NCI-H1048 (cell line): ENCODE measurements around the gene DDX3X.
A peak's percentile ranks its signal among the peaks of the same experiment; 100 is the strongest.
"Not testable (repeated sequence)": the region's sequence is repeated elsewhere in the genome, so short reads cannot be mapped to it uniquely, and the experiment has no call there.

Experiments used
- DNase-seq: peaks from one replicate; lab custom pipeline; 2025; lab: John Stamatoyannopoulos, UW

The DDX3X gene

DNA sequence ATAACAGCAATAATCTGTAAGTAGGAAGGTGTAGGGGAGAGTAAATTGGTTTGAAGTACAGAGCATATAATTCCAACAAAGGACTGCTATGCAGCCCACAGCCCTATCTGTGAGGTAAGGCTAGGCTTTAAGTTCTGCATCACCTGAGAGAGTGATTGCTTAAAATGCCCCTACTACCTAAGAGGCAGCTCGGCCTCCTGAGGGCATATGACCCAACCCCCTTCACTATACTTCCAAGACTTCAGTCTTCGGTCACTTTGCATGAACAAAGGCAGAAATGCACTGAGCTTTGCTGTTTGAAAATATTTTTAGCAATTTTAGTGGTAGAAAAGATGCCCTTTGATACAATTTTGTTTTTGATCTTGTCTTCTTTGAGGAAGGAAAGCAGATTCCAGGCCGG, 4.9 kb upstream of the DDX3X start:
- DNase-seq = no peak

DNA sequence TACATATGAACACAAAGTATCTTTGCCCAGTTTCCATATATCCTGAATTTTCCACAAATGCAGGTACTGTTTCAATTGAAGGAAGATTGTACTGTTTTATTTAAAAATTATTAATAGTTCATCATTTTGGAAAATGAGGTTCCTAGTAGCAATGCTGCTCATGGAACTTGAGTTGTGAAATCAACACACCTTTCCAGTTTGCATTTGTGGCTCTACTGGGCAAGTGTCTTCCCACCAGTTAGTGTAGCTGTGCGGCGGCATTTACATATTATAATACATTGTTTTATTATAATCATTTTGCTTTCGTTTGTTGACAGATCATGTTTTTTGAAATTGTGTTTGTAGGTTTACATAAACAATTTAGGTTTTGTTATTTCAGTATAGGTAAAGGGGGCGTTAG, 2.0 kb upstream of the DDX3X start:
- DNase-seq = no peak

DNA sequence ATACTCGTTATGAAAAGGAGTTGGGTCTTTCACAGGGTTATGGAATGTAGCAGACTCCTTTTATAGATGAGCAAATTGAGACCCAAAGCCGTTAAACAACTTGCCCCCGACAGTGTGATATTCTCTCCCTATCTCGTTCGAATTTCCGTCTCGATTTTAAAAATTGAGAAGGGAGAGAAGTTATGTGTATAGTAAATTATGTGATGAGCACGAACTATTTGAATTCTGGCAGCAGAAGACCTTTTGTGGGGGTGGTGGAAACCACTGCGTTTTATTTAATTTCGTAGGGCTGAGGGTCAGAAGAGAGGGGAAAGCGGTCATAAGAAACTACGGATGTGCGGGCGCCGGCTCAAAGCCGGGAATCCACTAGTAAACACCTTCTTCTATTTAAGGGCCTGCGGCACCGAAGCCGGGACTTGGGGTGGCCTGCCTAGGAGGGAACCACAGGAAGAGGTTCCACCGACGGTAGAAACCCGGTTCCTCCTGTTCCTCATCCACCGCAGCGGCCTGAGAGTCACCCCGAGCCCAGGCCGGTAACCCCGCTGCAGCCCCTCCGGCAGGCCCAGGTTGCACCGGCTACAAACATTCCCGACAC, 1.5 kb upstream of the DDX3X start:
- DNase-seq = no peak

DNA sequence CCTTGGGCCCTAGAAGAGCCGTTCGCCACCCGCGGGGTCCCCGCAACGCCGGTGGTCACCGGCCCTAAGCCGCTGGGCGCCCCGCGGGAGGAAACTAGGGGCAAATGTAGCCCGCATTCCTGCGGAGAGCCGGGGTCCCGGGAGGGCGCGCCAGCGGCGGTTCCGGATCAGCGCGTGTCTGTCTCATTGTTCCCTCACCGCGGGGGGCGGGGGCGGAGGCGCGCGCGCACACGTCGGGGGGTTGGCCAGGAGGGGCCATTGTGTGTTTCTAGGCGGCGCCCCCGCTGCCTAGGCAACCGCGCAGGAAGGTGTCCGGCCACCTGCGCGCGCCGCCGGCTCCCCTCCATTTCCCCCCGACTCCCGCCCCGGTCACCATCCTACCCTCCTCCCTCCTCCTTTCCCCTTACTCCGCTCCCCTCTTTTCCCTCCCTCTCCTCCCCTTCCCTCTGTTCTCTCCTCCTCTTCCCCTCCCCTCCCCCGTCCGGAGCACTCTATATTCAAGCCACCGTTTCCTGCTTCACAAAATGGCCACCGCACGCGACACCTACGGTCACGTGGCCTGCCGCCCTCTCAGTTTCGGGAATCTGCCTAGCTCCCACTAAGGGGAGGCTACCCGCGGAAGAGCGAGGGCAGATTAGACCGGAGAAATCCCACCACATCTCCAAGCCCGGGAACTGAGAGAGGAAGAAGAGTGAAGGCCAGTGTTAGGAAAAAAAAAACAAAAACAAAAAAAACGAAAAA, 789 bp upstream of the DDX3X start:
- peak; percentile 98 for DNase-seq

DNA sequence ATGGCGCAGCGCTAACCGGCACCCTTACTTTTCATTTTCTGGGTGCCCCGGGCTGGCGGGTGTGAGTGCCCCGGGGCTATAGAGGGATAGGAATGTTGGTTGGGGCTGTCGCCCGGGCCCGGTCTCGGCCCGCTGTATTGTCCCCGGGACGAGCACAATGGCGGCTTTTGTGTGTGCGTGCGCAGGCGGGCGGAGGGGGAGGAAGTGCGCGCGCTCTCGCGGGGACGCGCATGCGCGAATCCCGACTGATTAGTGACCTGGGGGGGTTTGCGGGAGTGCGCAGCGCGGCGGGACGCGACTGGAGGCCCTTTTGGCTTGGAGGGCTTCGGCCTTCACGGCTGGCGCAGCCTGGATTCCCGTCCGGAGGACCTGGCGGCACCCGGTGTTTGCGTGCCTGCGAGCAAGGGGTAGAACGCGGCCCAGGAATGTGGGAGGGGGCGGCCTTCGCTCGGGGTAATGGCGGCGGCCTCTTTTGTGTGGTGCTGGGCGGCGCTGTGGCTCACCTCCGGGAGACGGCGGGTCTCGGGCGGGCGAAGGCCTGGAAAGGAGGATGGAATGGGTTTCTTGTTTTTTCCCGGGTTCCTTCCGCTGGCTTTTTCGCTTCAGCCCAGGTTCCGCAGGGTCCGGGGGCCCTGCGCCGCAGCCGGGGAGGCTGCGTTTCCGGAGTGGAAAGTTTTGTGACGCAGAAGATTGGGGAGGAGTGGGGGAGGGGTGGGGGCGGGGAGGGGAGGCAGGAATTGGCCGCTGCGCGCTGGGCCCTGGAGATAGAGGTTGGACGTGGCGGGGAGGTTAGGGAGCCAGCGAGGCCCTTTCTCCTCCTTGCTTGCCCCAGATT, 618 bp downstream of the DDX3X start:
- DNase-seq = peak; percentile 54

DNA sequence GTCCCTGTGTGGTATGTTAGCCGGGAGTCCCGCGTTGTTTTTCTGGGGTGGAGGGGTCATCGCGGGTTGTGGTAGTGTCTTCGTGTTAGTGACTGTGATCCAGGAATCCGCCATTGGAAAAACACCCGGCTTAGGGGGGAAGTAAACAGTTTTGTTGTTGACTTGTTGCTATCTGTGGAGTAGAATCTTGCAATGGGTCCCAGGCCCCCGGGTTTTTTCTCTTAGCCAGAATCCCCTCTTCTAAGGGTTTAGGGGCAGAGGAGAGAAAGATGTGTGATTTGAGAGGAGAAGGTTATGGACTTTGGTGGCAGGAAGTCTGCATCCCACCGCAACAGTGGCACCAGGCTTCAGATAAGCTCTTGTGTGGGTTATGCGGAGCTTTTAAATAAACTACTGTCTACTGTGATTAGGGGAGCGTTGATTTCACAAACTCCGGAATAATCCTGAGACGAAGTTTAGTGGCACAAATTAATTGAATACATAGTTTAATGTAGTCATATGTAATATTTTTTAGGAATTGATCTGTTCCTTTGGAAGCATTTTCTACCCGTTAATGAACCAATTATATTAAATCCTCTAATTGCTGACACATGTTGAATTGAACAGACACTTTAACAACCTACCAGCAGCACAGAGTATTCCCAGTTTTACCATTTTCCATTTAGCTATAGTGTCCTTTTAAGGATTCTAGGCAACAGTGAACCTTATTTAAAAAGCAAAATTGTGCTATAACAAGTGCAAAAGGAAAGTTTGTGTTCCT, 1.4 kb downstream of the DDX3X start:
- no peak for DNase-seq

DNA sequence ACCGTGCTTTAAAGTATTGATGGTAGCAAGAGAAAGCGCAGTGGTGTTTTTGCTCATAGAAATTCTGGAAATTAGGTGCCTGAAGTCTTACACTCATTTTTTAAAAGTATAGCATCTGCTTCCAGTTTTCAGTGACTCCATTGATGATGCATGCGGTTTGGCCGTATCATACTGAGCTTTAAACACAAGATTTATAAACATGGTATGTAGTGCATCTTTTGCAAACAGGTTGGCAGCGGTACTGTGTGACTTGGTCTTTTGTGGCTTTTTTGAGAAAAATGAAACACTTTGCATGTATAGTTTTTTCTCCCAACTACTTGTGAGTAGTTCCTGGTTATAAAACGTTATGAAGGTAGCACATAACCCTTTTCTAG, 2.0 kb downstream of the DDX3X start:
- DNase-seq = no peak

DNA sequence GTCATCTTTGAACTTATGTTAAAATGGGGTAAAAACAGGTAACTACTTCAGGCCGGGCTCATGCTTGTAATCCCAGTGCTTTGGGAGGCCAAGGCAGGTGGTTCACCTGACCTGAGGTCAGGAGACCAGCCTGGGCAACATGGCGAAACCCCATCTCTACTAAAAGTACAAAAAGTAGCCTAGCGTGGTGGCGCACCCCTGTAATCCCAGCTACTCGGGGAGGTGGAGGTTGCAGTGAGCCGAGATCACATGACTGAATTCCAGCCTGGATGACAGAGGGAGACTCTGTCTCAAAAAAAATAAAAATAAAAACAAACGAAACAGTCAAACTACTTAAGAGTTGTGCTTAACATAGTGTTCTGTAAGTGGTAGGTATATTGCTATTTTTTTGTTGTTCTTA, 2.5 kb downstream of the DDX3X start:
- no peak for DNase-seq

DNA sequence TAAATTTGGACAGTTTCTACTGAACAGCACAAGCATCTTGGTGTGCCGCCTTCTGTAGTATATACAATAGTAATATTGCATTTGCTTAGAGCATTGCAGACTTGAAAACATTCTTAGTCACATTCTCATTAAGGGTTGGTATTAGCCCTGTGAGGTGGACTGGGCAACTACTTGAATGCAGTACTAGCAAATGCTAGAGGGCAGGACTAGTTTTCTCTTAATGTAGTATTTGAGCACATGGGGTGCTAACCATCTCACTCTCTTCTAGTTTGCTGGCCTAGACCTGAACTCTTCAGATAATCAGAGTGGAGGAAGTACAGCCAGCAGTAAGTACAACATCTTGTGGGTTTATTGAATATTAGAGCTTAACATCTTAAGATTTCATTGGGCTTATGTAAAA, 3.2 kb downstream of the DDX3X start:
- no peak for DNase-seq

DNA sequence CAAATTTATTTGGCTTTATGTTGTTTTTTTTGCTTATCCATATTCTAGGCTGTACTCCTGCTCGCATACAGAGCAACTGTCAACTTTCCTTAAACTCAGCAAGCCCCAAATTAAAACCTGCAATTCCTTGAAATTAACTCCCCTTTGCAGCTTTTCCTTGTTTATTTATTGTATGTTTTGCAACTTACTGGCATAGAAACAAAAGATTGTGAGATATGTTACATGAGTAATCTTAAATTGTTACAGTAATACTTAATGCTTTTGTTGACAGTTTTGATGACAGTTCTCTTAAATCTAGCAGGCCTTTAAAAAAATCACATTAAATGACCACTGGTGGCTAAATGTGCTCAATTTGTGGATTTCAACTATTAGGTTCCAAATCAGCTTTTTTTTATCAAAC, 4.5 kb downstream of the DDX3X start:
- no peak for DNase-seq

DNA sequence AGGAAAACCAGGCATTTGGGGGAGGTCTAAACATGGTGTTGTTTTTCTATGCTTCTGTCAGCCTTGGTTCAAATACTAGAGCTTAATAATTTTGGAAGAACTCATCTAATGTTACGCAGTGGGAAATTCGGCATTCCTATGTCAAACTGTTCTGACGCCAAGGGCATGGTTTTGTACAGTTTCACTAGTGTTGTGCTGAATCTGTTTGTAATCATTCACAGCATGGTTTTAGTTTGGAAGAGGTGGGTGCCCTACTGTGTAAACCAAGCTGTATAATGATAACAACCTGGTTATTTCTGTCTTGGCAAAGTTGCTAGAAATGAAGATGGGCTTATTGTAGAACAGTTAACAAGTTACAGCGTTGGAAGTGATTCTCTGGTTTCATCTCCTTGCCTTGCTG, 5.2 kb downstream of the DDX3X start:
- no peak for DNase-seq

DNA sequence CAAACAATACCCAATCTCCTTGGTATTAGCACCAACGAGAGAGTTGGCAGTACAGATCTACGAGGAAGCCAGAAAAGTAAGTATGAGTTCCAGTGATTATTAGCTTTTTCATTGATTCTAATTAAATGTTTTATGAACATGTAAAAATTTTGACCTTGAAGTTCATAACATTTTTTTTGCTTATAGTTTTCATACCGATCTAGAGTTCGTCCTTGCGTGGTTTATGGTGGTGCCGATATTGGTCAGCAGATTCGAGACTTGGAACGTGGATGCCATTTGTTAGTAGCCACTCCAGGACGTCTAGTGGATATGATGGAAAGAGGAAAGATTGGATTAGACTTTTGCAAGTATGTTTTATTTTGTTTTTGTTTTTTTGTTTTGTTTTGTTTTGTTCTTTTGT, 10.1 kb downstream of the DDX3X start:
- DNase-seq = no peak

DNA sequence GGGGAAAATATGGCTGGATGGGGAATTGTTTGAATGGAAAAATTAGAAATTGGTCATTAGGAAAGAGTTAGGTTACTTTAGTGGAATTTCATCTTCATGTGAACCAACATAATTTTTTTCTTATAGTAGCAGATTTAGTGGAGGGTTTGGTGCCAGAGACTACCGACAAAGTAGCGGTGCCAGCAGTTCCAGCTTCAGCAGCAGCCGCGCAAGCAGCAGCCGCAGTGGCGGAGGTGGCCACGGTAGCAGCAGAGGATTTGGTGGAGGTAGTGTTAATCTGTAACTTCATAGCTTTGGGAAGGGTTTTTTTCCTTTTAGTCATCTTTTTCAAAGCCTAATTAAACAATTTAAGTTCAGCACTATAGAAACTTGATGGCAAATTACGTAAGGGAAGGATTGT, 13.2 kb downstream of the DDX3X start:
- DNase-seq = no peak

DNA sequence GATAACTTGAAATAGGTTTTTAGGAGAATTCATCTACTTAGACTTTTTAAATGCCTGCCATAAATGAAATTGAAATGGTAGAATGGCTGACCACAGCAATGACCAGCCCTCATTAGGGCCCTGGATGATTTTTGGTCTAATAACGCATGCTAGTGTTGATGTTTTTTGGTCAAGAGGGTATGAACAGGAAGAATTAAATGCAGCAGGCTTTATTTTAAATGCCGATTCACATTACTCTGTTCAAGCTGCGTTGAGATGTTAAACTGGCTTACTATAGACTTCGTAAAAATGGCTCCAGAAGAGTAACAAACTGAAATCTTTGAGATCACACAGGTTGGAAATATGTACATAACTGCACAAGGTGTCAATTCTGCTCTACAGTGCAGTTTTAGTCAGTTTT, 14.6 kb downstream of the DDX3X start:
- no peak for DNase-seq

DNA sequence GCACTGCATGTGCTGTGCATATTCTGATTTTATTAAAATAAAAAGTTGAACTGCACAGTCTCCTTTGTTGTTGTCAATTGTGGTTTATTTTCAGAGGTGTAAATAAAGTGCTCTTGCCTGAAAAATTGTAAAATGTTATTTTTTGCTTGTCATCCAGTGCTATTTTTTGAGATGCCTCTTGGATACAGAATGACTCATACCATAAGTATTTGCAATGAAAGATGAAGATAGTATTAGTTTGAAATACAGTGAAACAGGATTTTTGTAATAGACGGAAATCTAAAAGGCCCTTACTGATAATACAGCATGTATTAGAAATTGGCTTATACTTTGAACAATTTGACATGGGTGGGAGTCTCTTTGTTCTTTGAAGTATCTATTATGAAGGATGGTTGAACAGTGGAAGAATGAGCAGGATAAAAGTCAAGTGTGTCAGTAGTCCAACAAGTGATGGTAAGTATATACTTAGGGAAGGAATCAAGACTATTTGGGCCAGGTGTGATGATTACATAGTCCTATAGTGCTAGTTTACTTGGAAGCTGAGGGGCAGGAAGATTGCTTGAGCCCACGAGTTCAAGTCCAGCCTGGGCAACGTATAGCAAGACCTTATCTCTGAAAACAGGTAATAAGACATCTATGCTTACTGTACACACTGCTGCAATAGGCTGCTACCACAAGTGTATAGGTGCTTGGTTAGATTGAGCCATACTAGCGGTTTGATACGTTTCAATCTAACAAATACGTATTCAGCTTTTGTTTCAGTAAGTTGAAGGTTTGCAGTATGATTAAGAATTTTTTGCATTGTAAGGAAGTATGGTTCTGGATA, 16.4 kb downstream of the DDX3X start:
- DNase-seq = no peak

DNA sequence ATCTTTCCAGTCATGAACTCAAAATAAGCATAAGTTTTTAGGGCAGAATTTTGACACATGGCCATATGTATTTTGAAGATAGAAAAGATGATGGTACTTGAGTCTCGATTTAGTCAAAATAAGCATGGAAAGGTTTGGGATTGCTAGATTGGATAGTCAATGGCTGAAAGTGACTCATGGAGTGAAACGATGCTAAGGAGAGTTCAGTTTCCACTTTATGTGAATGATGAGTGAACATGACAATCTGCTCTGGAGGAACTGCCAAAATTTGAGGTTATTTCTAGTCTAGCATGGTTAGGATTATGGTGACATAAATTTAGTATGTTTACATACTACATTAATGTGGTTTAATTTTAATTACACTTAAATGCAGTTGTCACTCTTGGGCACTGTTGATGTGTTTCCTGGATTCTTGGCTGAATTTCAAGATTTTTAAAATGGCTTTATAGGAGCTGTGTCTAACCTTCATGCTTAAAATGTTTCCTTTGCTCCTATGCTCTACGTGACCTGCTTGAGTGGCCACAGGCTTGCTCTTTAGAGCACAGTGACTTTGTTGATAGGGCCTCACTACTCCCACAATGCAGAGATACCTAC, 17.1 kb downstream of the DDX3X start:
- DNase-seq = no peak

DNA sequence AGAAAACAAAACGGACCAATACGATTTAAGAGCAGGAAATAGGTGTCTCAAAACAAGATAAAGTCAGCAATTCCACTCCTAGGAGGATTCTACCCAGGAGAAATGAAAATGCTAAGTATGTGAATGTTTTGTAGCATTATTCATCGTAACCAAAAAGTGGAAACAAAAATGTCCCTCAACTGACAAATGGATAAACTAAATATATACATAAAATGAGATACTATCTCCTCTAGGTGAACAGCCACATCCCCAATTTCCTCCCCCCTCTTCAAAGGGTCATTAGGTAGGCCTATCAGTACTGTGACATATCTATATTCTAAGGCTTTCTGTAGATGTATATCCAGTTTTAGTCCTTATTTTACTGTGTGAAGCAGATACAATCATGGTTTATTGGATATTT, 18.0 kb downstream of the DDX3X start:
- DNase-seq = no peak

DNA sequence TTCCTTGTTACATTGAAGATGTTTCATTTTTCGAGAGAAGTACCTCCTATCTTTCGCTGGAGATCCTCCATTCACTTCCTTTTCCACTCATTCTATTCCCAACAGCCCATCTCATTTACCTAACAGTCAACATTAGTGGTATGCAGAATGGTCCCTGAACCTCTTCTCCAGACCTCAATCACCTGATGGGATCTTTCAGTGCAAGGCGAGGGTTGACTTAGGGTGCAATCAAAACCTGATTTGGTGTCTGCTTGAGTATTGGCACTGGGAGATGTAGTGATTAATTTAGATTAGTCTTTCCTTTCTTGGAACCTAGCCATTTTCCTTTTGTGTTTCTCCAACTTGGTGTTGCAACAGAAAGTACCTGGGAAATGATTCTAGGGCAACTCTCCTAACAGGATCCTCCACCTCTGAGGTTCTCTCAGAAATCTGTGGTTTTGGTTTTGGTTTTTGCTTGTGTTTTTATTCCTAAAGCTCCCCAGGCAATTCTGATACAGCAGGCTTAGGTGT, 18.4 kb downstream of the DDX3X start:
- no peak for DNase-seq

DNA sequence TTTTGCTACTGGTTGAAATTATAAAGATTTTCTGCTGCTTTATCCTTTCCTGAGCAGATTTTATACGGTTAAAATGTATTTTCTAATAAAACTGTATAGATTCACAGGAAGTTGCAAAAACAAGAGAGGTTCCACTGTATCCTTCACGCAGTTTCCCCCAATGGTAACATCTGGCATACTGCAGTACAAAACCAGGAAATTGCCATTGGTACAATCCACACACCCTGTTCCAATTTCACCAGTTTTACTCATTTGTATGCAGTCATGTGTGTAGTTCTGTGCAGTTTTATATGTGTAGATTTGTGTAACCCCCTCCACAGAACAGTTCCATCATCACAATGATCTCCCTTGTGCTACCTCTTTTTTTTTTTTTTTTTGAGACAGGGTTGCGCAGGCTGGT, 20.0 kb downstream of the DDX3X start:
- DNase-seq = no peak

DNA sequence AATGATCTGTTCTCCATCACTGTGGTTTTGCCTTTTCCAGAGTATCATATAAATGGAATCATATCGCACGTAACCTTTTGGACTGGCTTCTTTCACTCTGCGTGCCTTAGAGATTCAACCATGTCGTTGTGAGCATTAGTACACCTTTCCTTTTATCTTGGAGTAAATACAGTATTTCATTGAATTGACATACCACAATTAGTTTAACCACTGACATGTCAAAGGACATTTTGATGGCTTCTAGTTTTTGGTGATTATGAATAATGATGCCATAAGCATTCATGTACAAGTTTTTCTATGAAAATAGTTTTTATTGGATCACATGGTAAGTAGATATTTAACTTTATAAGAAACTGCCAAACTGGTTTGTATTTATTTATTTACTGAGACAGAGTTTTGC, 35.2 kb downstream of the DDX3X start:
- DNase-seq = no peak

DNA sequence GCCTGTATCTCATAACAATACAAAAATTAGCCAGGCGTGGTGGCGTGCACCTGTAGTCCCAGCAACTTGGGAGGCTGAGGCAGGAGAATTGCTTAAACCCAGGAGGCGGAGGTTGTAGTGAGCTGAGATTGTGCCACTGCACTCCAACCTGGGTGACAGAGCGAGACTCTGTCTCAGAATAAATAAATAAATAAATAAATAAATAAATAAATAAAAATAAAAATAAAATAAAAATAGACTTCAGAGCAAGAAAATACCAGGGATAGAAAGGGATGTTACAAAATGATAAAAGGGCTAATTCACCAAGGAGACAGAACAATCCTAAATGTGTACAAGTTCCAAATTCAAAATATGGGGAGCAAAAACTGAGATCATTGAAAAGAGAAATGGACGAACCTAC, 37.6 kb downstream of the DDX3X start:
- not testable (repeated sequence) for DNase-seq
